ENCODE data around the gene GSKIP.

GSKIP gene

GRCh38 chr14:96415559-96415958 lies 52.2 kb downstream of the GSKIP start:
- Histone ChIP-seq H3K4me3 (ENCODE audit: low read depth in 1 of 2, low read length in 1 of 2) (no peak overlapping the region), H3K27ac (no peak overlapping the region), H3K27me3 (peaks cover 4% of the 10 kb centered on the region), H3K9me3 (no peaks in the 10 kb centered on the region), H3K36me3 (no peaks in the 10 kb centered on the region), H3K4me1 (ENCODE audit: control insufficient read depth in 1 of 2, insufficient read depth in 1 of 2, low read depth in 1 of 2, low read length in 1 of 2) (no peaks in the 10 kb centered on the region)
- TF ChIP-seq CTCF (IDR thresholded peaks at IDR 0.05), result no peak

- TF ChIP-seq CTCF (IDR thresholded peaks at IDR 0.05), result no peak
- Histone ChIP-seq H3K36me3 (no peaks in the 10 kb centered on the region), H3K27me3 (peaks cover 4% of the 10 kb centered on the region), H3K4me3 (ENCODE audit: low read depth in 1 of 2, low read length in 1 of 2) (no peak overlapping the region), H3K4me1 (ENCODE audit: control insufficient read depth in 1 of 2, insufficient read depth in 1 of 2, low read depth in 1 of 2, low read length in 1 of 2) (no peaks in the 10 kb centered on the region), H3K27ac (no peak overlapping the region), H3K9me3 (no peaks in the 10 kb centered on the region)
Measured at GRCh38 chr14:96416292-96416691, 53.0 kb downstream of the GSKIP start.

GRCh38 chr14:96417254-96417653 lies 53.9 kb downstream of the GSKIP start:
- Histone ChIP-seq H3K4me1 (ENCODE audit: control insufficient read depth in 1 of 2, insufficient read depth in 1 of 2, low read depth in 1 of 2, low read length in 1 of 2) (no peaks in the 10 kb centered on the region), H3K4me3 (ENCODE audit: low read depth in 1 of 2, low read length in 1 of 2) (no peak overlapping the region), H3K9me3 (no peaks in the 10 kb centered on the region), H3K36me3 (no peaks in the 10 kb centered on the region), H3K27ac (no peak overlapping the region), H3K27me3 (peaks cover 4% of the 10 kb centered on the region)
- TF ChIP-seq CTCF (IDR thresholded peaks at IDR 0.05), result no peak

GRCh38 chr14:96418075-96418474 lies 54.7 kb downstream of the GSKIP start:
- H3K27me3 ChIP-seq, result peaks cover 8% of the 10 kb centered on the region
- no peak for TF ChIP-seq CTCF (IDR thresholded peaks at IDR 0.05)
- no peaks in the 10 kb centered on the region for H3K36me3 ChIP-seq
- no peak overlapping the region for H3K27ac ChIP-seq
- no peaks in the 10 kb centered on the region for H3K4me1 ChIP-seq (ENCODE audit: control insufficient read depth in 1 of 2, insufficient read depth in 1 of 2, low read depth in 1 of 2, low read length in 1 of 2)
- no peaks in the 10 kb centered on the region for H3K9me3 ChIP-seq
- H3K4me3 ChIP-seq (ENCODE audit: low read depth in 1 of 2, low read length in 1 of 2), result no peak overlapping the region

- peaks cover 16% of the 10 kb centered on the region for H3K27me3 ChIP-seq
- no peak overlapping the region for H3K27ac ChIP-seq
- H3K4me1 ChIP-seq (ENCODE audit: control insufficient read depth in 1 of 2, insufficient read depth in 1 of 2, low read depth in 1 of 2, low read length in 1 of 2), result peaks cover 7 to 8% of the 10 kb centered on the region in 2 experiments
- H3K36me3 ChIP-seq, result no peaks in the 10 kb centered on the region
- H3K9me3 ChIP-seq, result no peaks in the 10 kb centered on the region
- no peak for TF ChIP-seq CTCF (IDR thresholded peaks at IDR 0.05)
- H3K4me3 ChIP-seq (ENCODE audit: low read depth in 1 of 2, low read length in 1 of 2), result no peak overlapping the region
Measured at GRCh38 chr14:96421236-96421635, 57.9 kb downstream of the GSKIP start.

GRCh38 chr14:96422992-96423391 lies 59.7 kb downstream of the GSKIP start:
- no peaks in the 10 kb centered on the region for H3K36me3 ChIP-seq
- H3K4me3 ChIP-seq (ENCODE audit: low read depth in 1 of 2, low read length in 1 of 2), result no peak overlapping the region
- no peak overlapping the region for H3K27ac ChIP-seq
- no peaks in the 10 kb centered on the region for H3K9me3 ChIP-seq
- peaks cover 16% of the 10 kb centered on the region for H3K27me3 ChIP-seq
- no peak for TF ChIP-seq CTCF (IDR thresholded peaks at IDR 0.05)
- peaks cover 7 to 8% of the 10 kb centered on the region in 2 experiments for H3K4me1 ChIP-seq (ENCODE audit: control insufficient read depth in 1 of 2, insufficient read depth in 1 of 2, low read depth in 1 of 2, low read length in 1 of 2)

Measured in neutrophil (primary cell).